ENCODE data around the gene TULP4. TPM values are rescaled to one million over a fixed set of nuclear protein-coding genes. Genes with fewer than 3 reads are reported as not detected.
"Not testable (repeated sequence)": the region's sequence is repeated elsewhere in the genome, so short reads cannot be mapped to it uniquely, and the experiment has no call there.

TULP4 gene
- polyA plus RNA-seq, 6 donors from 2014 or later = 8.1 to 42.3 (median 39.1) TPM

DNA sequence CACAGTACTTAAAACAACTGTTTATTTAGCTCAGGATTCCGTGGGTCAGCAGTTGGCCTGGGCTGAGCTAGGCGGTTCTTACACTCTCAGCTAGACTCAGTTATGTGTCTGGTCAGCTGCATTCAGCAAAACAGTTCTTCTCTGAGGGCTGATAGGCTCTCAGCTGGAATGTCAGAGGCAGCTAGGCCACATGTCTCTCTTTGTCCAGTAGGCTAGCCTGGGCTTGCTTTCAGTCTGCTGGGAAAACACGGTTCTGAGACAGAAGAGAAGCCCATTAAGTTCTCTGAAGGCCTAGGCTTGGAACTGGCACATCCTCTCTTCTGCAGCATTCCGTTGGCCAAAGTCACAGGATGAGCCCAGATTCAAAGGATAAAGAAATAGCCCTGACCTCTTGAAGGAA is 65.6 kb downstream of the TULP4 start:
- no peaks in the 10 kb centered on the region for H3K9me3 Mint-ChIP-seq
- no peak overlapping the region for H3K4me3 Mint-ChIP-seq
- DNase-seq (no peak), ATAC-seq (ENCODE audit: low read depth in 2 of 2) (no peak)
- no peaks in the 10 kb centered on the region for H3K27me3 Mint-ChIP-seq
- H3K4me1 Mint-ChIP-seq = peaks cover 50 to 55% (median 51%) of the 10 kb centered on the region in 3 donors
- H3K27ac Mint-ChIP-seq = no peak overlapping the region
- H3K36me3 Mint-ChIP-seq = peaks cover 0 to 4% of the 10 kb centered on the region in 2 donors

DNA sequence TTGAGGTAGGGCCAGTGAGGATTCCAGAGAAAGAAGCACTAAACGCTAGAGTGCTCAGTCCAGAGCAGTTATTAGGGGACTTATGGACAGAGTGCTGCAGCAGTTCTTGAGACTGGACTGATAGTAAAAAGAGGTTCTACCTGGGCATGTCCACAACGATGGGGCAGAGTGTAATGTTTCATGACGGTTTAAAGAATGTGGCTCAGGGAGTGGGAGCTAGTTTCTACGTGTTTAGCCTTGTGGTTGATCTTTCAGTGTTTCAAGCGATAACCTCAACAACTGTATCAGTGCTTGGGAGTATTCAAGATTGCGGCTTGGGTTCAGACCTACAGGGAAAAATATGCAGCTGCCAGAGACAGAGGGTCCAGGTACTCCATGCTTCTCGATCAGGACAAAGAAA is 67.1 kb downstream of the TULP4 start:
- Mint-ChIP-seq H3K27ac (peak overlapping the region in 3 of 6 donors; percentile 39 to 87 (median 40)), H3K4me1 (peaks cover 50 to 59% (median 54%) of the 10 kb centered on the region in 3 donors), H3K36me3 (peaks cover 0 to 4% of the 10 kb centered on the region in 2 donors), H3K4me3 (peak overlapping the region in 5 of 8 donors; percentile 11 to 67 (median 48)), H3K27me3 (no peaks in the 10 kb centered on the region), H3K9me3 (no peaks in the 10 kb centered on the region)
- DNase-seq = no peak
- ATAC-seq (ENCODE audit: low read depth in 2 of 2) = no peak

DNA sequence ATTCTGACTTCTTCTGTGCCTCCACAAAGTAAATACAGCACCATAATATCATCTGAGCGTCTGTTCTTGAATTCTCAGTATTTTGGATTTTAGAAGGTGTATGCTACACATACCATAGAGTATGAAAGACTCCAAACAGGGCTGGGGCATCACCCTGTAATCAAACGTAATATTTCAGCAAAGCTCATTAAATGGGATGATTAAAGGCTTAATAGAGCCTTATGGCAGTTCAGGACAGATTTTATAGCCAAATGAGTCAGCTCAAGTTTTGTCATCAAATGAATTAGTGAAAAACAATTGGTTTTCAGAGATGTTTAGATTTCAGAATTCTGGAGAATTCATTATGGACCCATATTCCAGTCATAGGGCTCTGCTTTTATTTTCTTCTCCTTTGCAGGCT is 68.9 kb downstream of the TULP4 start:
- no peaks in the 10 kb centered on the region for H3K27me3 Mint-ChIP-seq
- no peak for DNase-seq
- H3K36me3 Mint-ChIP-seq = peaks cover 0 to 3% of the 10 kb centered on the region in 2 donors
- peak overlapping the region in 3 of 8 donors; percentile 22 to 33 (median 31) for H3K4me3 Mint-ChIP-seq
- H3K27ac Mint-ChIP-seq = peak overlapping the region in 3 of 6 donors; percentile 27 to 56 (median 53)
- ATAC-seq (ENCODE audit: low read depth in 2 of 2) = no peak
- no peaks in the 10 kb centered on the region for H3K9me3 Mint-ChIP-seq
- peaks cover 48 to 51% (median 50%) of the 10 kb centered on the region in 3 donors for H3K4me1 Mint-ChIP-seq

DNA sequence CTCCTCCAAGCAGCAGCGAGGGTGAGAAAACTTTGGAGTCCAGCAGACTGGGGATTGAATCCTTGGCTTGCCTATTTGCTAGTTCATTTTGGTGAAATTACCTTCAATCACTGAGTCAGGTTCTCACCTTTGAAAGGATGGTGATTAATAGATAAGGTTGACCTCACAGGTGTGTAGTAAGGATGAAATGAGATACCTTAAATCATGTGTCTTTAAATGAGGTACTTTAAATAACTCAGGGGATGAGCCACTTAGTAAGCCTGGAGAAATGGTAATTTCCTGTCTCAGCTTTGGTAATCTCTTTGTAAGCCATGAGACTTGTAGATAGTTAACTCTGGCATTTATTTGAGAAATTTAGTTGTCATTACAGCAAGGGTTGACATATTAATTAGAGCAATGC is 70.2 kb downstream of the TULP4 start:
- Mint-ChIP-seq H3K4me3 (no peak overlapping the region), H3K4me1 (peaks cover 45 to 53% (median 45%) of the 10 kb centered on the region in 3 donors), H3K27me3 (no peaks in the 10 kb centered on the region), H3K27ac (peak overlapping the region in 2 of 6 donors; percentile 1 to 25), H3K9me3 (no peaks in the 10 kb centered on the region), H3K36me3 (no peaks in the 10 kb centered on the region)
- ATAC-seq (ENCODE audit: low read depth in 2 of 2) (no peak), DNase-seq (no peak)

DNA sequence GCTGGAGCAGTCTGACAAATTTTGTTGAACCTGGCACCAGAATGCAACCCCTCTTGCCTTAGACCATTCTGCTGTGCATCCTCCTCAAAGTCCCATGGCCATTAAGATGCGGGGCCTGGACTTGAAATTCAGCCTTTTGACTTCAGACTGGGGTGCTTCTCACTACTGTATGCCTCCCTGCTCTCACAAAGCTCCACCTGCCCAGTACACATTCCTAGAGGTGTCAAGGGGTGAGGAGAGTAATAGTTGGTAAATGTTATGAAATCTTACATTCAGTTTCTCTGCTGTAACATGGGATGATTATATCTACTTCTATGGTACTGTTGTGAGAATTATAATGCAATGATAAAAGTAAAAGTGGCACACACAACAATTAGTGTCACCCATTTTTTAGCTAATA is 70.8 kb downstream of the TULP4 start:
- no peaks in the 10 kb centered on the region for H3K27me3 Mint-ChIP-seq
- no peak overlapping the region for H3K4me3 Mint-ChIP-seq
- no peaks in the 10 kb centered on the region for H3K36me3 Mint-ChIP-seq
- peaks cover 43 to 53% (median 43%) of the 10 kb centered on the region in 3 donors for H3K4me1 Mint-ChIP-seq
- no peaks in the 10 kb centered on the region for H3K9me3 Mint-ChIP-seq
- DNase-seq = no peak
- peak overlapping the region in 1 of 6 donors; percentile 17 for H3K27ac Mint-ChIP-seq
- no peak for ATAC-seq (ENCODE audit: low read depth in 2 of 2)

DNA sequence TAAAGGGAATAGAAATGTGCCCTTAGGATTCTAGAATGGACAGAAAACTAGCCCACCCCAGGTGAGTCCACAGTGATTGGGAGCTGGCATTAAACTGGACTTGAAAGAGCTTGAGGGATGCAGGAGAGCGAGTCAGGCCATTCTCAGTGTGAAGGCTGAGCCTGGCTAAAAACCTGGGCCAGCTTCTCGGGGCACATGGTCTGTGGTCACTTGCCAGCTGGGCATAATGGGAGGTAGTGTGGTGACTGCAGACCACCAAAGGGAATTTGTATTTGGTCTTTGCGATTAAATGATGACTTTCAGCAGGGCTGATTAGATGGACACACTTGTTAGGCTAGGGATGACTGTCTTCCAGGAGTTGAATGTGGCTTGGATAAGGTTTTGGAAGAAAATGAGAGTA is 71.3 kb downstream of the TULP4 start:
- H3K27ac Mint-ChIP-seq = no peak overlapping the region
- H3K9me3 Mint-ChIP-seq = no peaks in the 10 kb centered on the region
- peaks cover 40 to 52% (median 40%) of the 10 kb centered on the region in 3 donors for H3K4me1 Mint-ChIP-seq
- DNase-seq (no peak), ATAC-seq (ENCODE audit: low read depth in 2 of 2) (no peak)
- no peaks in the 10 kb centered on the region for H3K36me3 Mint-ChIP-seq
- no peak overlapping the region for H3K4me3 Mint-ChIP-seq
- H3K27me3 Mint-ChIP-seq = no peaks in the 10 kb centered on the region

DNA sequence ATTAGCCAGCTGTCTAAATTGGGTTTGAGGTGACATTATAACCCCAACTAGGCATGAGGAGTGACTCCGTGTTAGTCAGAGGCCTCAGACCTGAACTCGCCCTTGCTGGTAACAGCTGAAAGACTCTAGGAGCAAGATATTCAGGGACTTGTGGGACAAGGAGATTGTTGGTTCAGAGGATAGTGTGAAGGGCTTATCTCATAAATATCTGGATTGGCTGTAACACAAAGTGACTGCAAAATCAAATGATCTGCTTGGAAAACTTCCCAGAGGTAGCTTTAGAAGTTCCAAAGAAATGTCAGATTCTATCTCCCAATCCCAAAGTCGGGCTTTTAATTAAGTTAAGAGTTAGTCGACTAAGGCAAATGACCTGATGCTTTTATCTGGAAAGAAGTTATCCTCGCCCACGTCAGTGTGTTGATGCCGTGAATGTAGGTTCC is 72.4 kb downstream of the TULP4 start:
- DNase-seq (no peak), ATAC-seq (ENCODE audit: low read depth in 2 of 2) (no peak)
- Mint-ChIP-seq H3K27me3 (no peaks in the 10 kb centered on the region), H3K9me3 (no peaks in the 10 kb centered on the region), H3K27ac (peak overlapping the region in 2 of 6 donors; percentile 86 to 89), H3K36me3 (no peaks in the 10 kb centered on the region), H3K4me1 (peaks cover 29 to 40% (median 29%) of the 10 kb centered on the region in 3 donors), H3K4me3 (peak overlapping the region in 1 of 8 donors; percentile 1)

DNA sequence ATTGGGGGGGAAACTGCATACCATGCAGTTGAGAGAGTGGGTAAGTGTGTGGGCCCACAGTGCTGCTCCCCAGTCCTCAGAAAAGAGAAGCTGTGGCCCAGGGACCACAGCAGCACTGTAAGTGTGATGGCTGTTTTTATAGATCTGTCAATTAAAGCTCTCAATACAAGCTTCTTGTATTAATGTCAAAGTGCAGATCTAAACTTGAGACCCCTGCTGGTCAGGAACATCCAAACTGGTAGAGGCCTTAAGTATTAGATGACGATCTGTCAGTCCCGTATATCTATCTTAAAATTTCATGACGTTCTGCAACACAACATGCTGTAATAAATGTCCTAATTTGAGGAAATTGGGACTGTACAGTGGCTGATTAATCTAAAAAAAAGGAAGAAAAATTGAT is 74.8 kb downstream of the TULP4 start:
- no peak overlapping the region for H3K4me3 Mint-ChIP-seq
- peaks cover 0 to 8% (median 4%) of the 10 kb centered on the region in 7 donors for H3K9me3 Mint-ChIP-seq
- H3K4me1 Mint-ChIP-seq = peaks cover 8 to 18% (median 16%) of the 10 kb centered on the region in 3 donors
- ATAC-seq (ENCODE audit: low read depth in 2 of 2) (peak; percentile 55 to 63), DNase-seq (peak; percentile 30)
- H3K27me3 Mint-ChIP-seq = no peaks in the 10 kb centered on the region
- H3K27ac Mint-ChIP-seq = peak overlapping the region in 1 of 6 donors; percentile 6
- peaks cover 3 to 5% of the 10 kb centered on the region in 2 donors for H3K36me3 Mint-ChIP-seq

DNA sequence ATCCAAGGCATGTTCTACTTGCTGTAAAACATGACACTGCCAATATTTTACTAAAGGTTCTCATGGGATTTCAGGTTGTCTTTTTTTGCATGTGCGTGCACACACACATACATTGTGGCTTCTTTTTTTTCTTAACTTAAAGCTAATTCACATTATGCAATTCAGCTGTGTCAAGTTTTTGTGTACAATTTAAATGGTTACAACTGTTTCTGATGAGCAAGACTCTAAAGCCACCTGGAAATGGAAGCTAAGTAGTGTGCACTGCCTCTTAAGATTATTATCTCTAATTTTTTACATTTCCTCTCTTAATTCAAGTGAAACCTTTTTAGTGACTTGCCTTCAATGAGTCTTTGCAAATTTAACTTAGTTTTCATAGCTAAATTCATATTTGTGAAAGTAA is 75.3 kb downstream of the TULP4 start:
- peaks cover 0 to 11% (median 9%) of the 10 kb centered on the region in 7 donors for H3K9me3 Mint-ChIP-seq
- no peak for ATAC-seq (ENCODE audit: low read depth in 2 of 2)
- H3K27ac Mint-ChIP-seq = no peak overlapping the region
- DNase-seq = no peak
- H3K4me1 Mint-ChIP-seq = peaks cover 6 to 18% (median 11%) of the 10 kb centered on the region in 3 donors
- H3K36me3 Mint-ChIP-seq = peaks cover 3 to 9% of the 10 kb centered on the region in 2 donors
- no peaks in the 10 kb centered on the region for H3K27me3 Mint-ChIP-seq
- H3K4me3 Mint-ChIP-seq = no peak overlapping the region

DNA sequence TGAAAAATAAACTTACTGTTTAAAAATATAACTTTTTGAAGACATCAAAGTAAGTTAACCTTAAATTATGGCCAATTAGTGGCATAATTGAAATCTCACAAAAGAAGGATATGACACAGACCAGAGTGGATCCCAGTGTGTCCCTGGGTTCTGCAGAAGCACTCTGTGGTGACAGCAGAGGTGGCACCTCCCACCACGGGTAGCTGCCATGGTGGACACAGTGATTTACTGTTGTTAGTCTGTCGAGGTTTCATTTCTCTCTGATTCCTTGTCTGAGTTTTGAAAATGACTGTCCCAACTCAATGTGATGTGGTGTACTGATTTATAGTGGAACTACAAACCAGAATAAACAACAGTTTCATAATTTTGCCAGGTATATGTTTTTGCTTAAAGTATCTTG is 76.5 kb downstream of the TULP4 start:
- no peaks in the 10 kb centered on the region for H3K27me3 Mint-ChIP-seq
- H3K4me1 Mint-ChIP-seq = peaks cover 5 to 12% (median 6%) of the 10 kb centered on the region in 3 donors
- H3K36me3 Mint-ChIP-seq = peaks cover 3 to 14% of the 10 kb centered on the region in 2 donors
- H3K4me3 Mint-ChIP-seq = no peak overlapping the region
- DNase-seq (no peak), ATAC-seq (ENCODE audit: low read depth in 2 of 2) (no peak)
- H3K9me3 Mint-ChIP-seq = peaks cover 0 to 18% (median 10%) of the 10 kb centered on the region in 7 donors
- H3K27ac Mint-ChIP-seq = no peak overlapping the region

DNA sequence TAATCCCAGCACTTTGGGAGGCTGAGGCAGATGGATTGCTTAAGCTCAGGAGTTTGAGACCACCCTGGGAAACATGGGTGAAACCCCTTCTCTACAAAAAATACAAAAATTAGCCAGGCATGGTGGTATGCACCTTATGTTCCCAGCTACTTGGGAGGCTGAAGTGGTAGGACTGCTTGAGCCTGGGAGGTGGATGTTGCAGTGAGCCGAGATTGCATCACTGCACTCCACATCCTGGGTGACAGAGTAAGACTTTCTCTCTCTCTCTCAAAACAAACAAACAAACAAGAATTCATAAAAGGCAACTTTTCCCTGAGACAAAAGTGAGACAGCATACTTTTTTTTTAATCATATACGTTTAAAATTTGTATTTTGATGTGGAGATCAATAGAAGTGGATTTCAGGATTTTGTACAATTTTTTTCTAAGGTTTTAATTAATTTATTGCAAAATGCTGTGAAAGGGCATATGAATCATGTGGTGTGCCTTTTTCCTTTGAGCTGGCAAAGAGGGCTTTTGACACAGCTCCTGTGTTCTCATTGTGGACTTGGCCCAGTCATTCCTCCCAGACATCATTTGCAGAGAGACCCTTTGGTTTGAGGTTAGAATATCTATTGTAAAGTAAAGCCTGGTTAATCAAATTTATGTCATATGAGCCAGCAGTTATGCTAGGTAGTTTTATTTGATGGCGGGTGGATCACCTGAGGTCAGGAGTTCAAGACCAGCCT is 77.1 kb downstream of the TULP4 start:
- ATAC-seq (ENCODE audit: low read depth in 2 of 2) (no peak), DNase-seq (no peak)
- Mint-ChIP-seq H3K36me3 (peaks cover 9 to 20% of the 10 kb centered on the region in 2 donors), H3K4me3 (no peak overlapping the region), H3K9me3 (peaks cover 0 to 22% (median 10%) of the 10 kb centered on the region in 7 donors), H3K27me3 (no peaks in the 10 kb centered on the region), H3K27ac (no peak overlapping the region), H3K4me1 (peaks cover 8 to 16% (median 10%) of the 10 kb centered on the region in 3 donors)

DNA sequence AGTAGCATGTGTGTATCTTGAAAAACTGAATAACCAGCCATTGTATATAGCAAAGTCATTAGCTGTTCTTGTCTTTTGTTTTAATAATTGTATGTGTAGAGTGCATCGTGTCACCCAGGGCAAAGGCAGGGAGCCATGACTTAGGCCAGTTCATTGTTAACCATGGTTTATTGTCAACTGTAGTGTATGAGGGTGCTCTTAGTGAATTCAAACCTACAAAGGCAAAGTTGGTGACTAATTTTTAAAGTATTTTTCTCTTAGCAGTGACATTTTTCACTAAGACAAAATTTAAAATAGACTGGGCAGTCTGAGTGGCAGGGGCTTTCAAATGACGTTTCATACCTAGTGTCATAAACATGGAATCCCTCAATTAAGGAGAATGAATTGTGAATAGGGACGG is 79.0 kb downstream of the TULP4 start:
- Mint-ChIP-seq H3K27ac (no peak overlapping the region), H3K4me1 (peaks cover 12 to 33% (median 19%) of the 10 kb centered on the region in 3 donors)

DNA sequence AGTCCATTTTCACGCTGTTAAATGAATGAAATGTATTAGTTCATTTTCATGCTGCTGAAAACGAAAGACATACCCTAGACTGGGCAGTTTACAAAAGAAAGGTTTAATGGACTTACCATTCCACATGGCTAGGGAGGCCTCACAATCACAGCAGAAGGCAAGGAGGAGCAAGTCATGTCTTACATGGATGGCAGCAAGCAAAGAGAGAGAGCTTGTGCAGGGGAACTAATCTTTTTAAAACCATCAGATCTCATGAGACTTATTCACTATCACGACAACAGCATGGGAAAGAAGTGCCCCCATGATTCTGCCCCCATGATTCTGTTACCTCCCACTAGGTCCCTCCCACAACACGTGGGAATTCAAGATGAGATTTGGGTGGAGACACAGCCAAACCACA is 79.7 kb downstream of the TULP4 start:
- H3K27me3 Mint-ChIP-seq; ATAC-seq (ENCODE audit: low read depth in 2 of 2); DNase-seq; H3K27ac Mint-ChIP-seq: not testable (repeated sequence)
- Mint-ChIP-seq H3K36me3 (peaks cover 9 to 22% of the 10 kb centered on the region in 2 donors), H3K4me3 (peak overlapping the region in 1 of 8 donors; percentile 24), H3K9me3 (peaks cover 0 to 22% (median 10%) of the 10 kb centered on the region in 7 donors), H3K4me1 (peaks cover 12 to 34% (median 18%) of the 10 kb centered on the region in 3 donors)

More for the DNA sequence above, 79.0 kb downstream of the TULP4 start:
- H3K36me3 Mint-ChIP-seq = peaks cover 9 to 22% of the 10 kb centered on the region in 2 donors
- H3K27me3 Mint-ChIP-seq = no peaks in the 10 kb centered on the region
- ATAC-seq (ENCODE audit: low read depth in 2 of 2) (no peak), DNase-seq (no peak)
- no peak overlapping the region for H3K4me3 Mint-ChIP-seq
- peaks cover 0 to 22% (median 10%) of the 10 kb centered on the region in 7 donors for H3K9me3 Mint-ChIP-seq

DNA sequence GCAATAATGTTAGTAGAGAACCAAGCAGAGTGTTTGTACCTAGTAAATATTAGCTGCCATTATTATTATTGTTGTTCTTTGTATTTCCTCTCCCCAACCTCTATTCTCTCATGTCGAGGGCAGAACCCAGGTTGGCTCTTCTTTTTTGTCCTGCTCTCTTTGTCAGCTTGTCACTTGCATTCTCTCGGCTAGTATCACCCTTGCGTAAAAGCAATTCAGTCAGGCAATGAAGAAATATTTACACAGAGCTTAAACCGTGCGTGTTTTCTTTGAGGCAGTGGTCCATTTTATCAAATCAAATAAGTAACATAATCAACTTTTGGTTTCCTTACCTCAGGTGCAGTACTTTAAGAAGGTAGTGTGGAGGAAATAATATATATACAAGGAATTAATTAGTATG is 83.9 kb downstream of the TULP4 start:
- H3K27ac Mint-ChIP-seq = no peak overlapping the region
- peaks cover 0 to 22% (median 10%) of the 10 kb centered on the region in 7 donors for H3K9me3 Mint-ChIP-seq

More for the DNA sequence above, 83.9 kb downstream of the TULP4 start:
- DNase-seq = no peak
- Mint-ChIP-seq H3K27me3 (no peaks in the 10 kb centered on the region), H3K4me1 (peaks cover 24 to 61% (median 42%) of the 10 kb centered on the region in 3 donors), H3K4me3 (no peak overlapping the region), H3K36me3 (peaks cover 6 to 22% of the 10 kb centered on the region in 2 donors)
- ATAC-seq (ENCODE audit: low read depth in 2 of 2) = no peak
